Stomach (tissue), 4 donors: ENCODE data around the gene EMD.

Experiments
- CTCF ChIP-seq, 7 experiments: fragments of 450-650 bp in 4 of 7; fragments of 200-600 bp in 3 of 7; sonication (generic) in 3 of 7; IDR thresholded peaks; one replicate each; pipeline ENCODE4 v1.5.1; 2016 to 2019; ENCODE audit warnings: antibody characterized with exemption in 7 of 7, control low read depth in 2 of 7, mild to moderate bottlenecking in 1 of 7
- POLR2A ChIP-seq, 4 donors: fragments of 450-650 bp; IDR thresholded peaks; one replicate each; pipeline ENCODE4 v1.6.1; 2016; ENCODE audit warnings: antibody characterized with exemption in 4 of 4, control low read depth in 2 of 4, mild to moderate bottlenecking in 1 of 4, moderate library complexity in 1 of 4
- POLR2AphosphoS5 ChIP-seq, 3 donors: sonication (generic); formaldehyde crosslinking; IDR thresholded peaks; one replicate each; pipeline ENCODE4 v1.6.1; 2016; ENCODE audit warnings: antibody characterized with exemption in 3 of 3

GRCh38 chrX:154381271-154381670, 2.2 kb downstream of the EMD start:
- no peak for TF ChIP-seq POLR2A (IDR thresholded peaks at IDR 0.05)
- no peak for TF ChIP-seq CTCF (IDR thresholded peaks at IDR 0.05)
- TF ChIP-seq POLR2AphosphoS5 (IDR thresholded peaks at IDR 0.05) = no peak
